ENCODE results near the gene STKLD1.

STKLD1 gene

DNA sequence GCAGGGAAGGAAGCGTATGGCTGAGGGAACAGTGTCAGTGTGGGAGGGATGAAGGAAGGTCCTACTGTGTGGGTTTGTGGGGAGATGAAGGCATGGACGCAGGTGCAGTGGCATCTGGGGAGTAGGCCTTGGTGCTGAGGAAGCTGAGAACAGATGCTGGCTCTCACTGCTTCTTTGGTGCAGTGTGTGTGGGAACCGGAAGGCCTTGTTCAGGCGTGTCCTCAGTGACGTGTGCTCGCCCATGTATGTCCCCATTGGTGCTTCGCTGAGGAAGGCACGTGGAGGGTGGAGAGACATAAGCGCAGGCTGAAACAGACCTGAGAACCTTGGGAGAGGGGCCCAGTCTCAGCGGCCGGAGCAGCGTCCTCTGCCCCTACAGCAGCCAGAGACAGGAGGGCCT is 64.7 kb downstream of the STKLD1 start:
- TF ChIP-seq, protein P1, sequence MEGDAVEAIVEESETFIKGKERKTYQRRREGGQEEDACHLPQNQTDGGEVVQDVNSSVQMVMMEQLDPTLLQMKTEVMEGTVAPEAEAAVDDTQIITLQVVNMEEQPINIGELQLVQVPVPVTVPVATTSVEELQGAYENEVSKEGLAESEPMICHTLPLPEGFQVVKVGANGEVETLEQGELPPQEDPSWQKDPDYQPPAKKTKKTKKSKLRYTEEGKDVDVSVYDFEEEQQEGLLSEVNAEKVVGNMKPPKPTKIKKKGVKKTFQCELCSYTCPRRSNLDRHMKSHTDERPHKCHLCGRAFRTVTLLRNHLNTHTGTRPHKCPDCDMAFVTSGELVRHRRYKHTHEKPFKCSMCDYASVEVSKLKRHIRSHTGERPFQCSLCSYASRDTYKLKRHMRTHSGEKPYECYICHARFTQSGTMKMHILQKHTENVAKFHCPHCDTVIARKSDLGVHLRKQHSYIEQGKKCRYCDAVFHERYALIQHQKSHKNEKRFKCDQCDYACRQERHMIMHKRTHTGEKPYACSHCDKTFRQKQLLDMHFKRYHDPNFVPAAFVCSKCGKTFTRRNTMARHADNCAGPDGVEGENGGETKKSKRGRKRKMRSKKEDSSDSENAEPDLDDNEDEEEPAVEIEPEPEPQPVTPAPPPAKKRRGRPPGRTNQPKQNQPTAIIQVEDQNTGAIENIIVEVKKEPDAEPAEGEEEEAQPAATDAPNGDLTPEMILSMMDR (IDR thresholded peaks at IDR 0.05; ENCODE audit: insufficient read depth, low read length, missing control alignments), result no peak
- POLR2A ChIA-PET, result no interaction called here
- no peak overlapping the region for H3K4me3 ChIP-seq (ENCODE audit: low read depth, low read length)
- CTCF ChIA-PET, result no interaction called here
- DNase-seq (ENCODE audit: low read depth, low spot score), result no peak

DNA sequence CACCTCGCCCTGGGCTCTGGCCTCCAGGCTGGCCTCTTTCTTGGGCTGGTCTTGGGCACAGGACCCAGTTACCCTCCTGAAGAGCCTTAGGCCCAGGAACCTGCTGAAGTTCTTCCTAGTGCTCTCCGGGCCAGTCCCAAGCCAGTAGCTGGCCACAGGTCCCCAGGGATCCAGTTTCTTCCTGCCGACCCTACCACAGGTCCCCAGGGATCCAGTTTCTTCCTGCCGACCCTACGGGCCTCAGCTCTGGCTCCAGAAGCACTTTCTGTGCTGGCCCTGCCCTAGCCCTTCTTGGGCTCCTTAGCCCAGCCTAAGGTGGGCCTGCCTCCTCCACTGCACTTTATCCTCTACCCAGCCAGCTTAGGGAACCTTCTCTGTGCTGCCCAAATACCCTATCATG is 65.4 kb downstream of the STKLD1 start:
- TF ChIP-seq, protein P1 (IDR thresholded peaks at IDR 0.05; ENCODE audit: insufficient read depth, low read length, missing control alignments), result no peak
- no peak for DNase-seq (ENCODE audit: low read depth, low spot score)
- H3K4me3 ChIP-seq (ENCODE audit: low read depth, low read length), result no peak overlapping the region
- POLR2A ChIA-PET, result no interaction called here
- CTCF ChIA-PET, result no interaction called here

DNA sequence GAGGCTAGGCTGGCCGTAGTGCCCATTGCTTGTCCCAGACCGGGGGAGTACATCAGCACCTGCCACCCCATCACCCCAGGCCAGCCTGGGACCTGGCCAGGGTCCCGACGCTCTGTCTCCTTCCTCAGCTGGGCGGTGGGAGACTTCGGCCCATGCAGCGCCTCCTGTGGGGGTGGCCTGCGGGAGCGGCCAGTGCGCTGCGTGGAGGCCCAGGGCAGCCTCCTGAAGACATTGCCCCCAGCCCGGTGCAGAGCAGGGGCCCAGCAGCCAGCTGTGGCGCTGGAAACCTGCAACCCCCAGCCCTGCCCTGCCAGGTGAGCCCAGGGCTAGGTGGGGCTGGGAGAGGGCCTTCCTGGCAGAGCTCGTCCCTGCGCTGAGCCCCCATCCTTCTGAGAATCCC is 67.1 kb downstream of the STKLD1 start:
- ChIA-PET CTCF (no interaction called here), POLR2A (interaction anchor here (1.5 kb wide), 1 partner anchor 25 kb away, joined by 4 read pairs; the partner anchor contains the start of gene REXO4)
- no peak overlapping the region for H3K4me3 ChIP-seq (ENCODE audit: low read depth, low read length)
- TF ChIP-seq, protein P1 (IDR thresholded peaks at IDR 0.05; ENCODE audit: insufficient read depth, low read length, missing control alignments), result no peak
- no peak for DNase-seq (ENCODE audit: low read depth, low spot score)

DNA sequence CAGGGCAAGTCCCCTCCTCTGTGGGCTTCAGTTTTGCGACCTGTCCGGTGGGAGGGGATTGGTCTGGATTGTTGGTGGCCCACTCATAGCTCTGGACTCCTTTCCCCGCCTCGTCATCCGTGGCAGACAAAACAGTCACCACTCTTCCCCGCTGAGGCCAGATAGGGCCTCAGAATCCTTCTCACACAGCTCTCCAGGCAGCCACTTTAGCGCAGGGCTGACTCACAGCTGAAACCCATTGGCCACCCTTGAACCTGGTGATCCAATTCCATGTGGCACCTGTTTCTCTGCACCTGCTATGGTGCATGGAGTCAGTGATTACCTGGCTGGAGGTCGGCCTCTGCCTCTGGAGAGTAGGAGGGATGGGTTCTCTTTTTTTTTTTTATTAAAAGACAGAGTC is 67.8 kb downstream of the STKLD1 start:
- TF ChIP-seq, protein P1 (IDR thresholded peaks at IDR 0.05; ENCODE audit: insufficient read depth, low read length, missing control alignments), result no peak
- H3K4me3 ChIP-seq (ENCODE audit: low read depth, low read length), result no peak overlapping the region
- DNase-seq (ENCODE audit: low read depth, low spot score), result no peak
- POLR2A ChIA-PET, result interaction anchor here (1.5 kb wide), 1 partner anchor 26 kb away, joined by 4 read pairs; the partner anchor contains the start of gene REXO4
- CTCF ChIA-PET, result interaction anchor here (1.1 kb wide), 1 partner anchor 41 kb away, joined by 4 read pairs; no protein-coding TSS in a partner anchor

DNA sequence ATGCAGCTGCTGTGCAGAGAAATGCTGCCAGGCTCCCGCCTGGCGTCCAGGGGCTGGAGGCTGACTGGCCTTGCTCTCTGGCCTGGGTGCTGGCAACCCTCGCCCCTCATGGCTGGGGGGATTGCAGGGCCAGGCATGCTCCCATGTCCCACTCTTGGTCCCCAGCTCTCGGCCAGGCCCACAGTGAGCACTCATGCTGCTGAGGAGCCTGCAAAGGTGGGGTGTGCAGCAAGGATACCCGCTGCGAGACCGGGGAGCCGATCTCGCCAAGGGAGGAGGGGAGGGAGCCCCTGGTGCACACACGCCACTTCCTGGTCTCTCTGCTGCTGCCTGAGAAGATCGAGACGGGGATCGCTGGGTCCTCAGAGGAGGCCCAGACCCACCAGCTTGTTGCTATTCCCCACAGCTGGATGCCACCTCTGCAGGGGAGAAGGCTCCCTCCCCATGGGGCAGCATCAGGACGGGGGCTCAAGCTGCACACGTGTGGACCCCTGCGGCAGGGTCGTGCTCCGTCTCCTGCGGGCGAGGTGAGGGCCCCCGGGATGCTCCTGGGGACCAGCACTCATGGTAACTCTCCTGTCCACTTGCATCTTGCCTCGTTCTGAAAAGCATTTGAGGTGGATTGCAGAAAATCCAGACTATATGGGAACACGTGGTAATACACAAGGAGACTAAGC is 69.3 kb downstream of the STKLD1 start:
- CTCF ChIA-PET, result no interaction called here
- H3K4me3 ChIP-seq (ENCODE audit: low read depth, low read length), result no peak overlapping the region
- POLR2A ChIA-PET, result no interaction called here
- TF ChIP-seq, protein P1 (IDR thresholded peaks at IDR 0.05; ENCODE audit: insufficient read depth, low read length, missing control alignments), result no peak
- no peak for DNase-seq (ENCODE audit: low read depth, low spot score)

DNA sequence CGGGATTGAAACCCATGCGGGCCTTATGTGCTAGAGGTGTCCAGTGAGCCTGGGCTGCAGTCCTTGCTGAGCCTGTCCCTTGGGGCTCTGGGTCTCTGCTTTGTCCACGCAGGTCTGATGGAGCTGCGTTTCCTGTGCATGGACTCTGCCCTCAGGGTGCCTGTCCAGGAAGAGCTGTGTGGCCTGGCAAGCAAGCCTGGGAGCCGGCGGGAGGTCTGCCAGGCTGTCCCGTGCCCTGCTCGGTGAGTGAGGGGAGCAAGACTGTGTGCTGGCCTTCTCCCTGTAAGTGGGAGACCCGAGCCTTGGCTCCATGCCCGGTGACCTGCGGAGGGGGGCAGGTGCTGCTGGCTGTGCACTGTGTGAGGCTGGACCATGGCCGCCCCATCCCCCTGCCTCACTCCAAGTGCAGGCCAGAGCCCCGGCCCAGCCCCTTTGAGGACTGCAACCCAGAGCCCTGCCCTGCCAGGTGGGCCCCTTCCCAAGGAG is 72.4 kb downstream of the STKLD1 start:
- no peak overlapping the region for H3K4me3 ChIP-seq (ENCODE audit: low read depth, low read length)
- DNase-seq (ENCODE audit: low read depth, low spot score), result no peak
- TF ChIP-seq, protein P1 (IDR thresholded peaks at IDR 0.05; ENCODE audit: insufficient read depth, low read length, missing control alignments), result no peak
- ChIA-PET POLR2A (no interaction called here), CTCF (no interaction called here)

Measured in AG04449 (cell line).